ENCODE results near the gene ZDHHC8.

GRCh38 chr22:20148414-20148813 is 16.8 kb downstream of the ZDHHC8 start:
- TF ChIP-seq CTCF (IDR thresholded peaks at IDR 0.05) (no peak), POLR2AphosphoS5 (IDR thresholded peaks at IDR 0.05; ENCODE audit: insufficient read depth in 1 of 2, low read depth in 1 of 2) (no peak)

Data from vagina (tissue), 2 donors.